ENCODE data around the gene TSC2.

The TSC2 gene

DNA sequence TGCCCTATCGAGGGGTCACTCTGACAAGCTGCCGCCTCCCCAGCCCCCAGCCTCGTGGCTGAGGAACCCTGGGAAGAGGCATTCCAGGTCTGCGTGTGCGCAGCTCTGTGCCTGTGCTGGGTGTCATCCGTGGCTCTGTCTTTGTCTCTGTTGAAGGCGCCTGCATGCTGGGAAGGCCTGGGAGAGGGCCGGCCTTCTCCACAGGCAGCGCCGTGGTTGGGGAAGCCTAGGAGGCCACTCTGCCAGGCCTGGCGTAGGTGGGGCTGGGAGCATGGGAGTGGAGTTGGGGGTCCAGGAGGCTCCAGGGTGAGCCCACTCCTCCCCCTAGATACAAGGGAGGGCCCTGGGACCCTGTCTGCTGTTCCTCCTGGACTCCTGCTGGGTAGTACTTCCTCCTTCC is 17.7 kb upstream of the TSC2 start:
- TF ChIP-seq, protein P1, sequence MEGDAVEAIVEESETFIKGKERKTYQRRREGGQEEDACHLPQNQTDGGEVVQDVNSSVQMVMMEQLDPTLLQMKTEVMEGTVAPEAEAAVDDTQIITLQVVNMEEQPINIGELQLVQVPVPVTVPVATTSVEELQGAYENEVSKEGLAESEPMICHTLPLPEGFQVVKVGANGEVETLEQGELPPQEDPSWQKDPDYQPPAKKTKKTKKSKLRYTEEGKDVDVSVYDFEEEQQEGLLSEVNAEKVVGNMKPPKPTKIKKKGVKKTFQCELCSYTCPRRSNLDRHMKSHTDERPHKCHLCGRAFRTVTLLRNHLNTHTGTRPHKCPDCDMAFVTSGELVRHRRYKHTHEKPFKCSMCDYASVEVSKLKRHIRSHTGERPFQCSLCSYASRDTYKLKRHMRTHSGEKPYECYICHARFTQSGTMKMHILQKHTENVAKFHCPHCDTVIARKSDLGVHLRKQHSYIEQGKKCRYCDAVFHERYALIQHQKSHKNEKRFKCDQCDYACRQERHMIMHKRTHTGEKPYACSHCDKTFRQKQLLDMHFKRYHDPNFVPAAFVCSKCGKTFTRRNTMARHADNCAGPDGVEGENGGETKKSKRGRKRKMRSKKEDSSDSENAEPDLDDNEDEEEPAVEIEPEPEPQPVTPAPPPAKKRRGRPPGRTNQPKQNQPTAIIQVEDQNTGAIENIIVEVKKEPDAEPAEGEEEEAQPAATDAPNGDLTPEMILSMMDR (IDR thresholded peaks at IDR 0.05), result no peak

DNA sequence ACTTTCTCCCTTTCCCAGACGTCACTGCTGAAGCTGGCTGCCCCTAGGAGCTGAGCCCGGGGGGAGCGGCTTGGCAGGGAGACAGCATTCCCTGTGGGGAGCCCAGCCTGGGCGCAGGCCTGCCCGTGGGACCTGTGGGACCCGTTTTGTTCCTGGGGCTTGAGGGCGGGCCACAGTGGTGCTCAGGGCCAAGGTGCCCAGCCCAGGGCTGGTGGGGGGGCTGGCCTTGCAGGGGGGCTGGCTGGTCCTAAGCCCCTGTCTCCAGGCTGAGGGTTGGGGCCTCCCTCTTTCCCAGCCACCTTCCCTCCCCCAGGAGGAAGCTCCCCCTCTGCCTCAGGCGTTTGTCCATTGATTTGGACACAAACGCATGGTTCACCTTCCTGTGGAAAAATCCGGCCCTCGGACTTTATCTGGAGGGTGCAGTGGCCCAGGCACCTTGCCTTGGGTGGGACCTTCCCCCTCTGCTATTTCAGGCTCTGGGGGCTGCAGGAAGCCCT is 16.7 kb upstream of the TSC2 start:
- TF ChIP-seq, protein P1 (IDR thresholded peaks at IDR 0.05), result no peak

DNA sequence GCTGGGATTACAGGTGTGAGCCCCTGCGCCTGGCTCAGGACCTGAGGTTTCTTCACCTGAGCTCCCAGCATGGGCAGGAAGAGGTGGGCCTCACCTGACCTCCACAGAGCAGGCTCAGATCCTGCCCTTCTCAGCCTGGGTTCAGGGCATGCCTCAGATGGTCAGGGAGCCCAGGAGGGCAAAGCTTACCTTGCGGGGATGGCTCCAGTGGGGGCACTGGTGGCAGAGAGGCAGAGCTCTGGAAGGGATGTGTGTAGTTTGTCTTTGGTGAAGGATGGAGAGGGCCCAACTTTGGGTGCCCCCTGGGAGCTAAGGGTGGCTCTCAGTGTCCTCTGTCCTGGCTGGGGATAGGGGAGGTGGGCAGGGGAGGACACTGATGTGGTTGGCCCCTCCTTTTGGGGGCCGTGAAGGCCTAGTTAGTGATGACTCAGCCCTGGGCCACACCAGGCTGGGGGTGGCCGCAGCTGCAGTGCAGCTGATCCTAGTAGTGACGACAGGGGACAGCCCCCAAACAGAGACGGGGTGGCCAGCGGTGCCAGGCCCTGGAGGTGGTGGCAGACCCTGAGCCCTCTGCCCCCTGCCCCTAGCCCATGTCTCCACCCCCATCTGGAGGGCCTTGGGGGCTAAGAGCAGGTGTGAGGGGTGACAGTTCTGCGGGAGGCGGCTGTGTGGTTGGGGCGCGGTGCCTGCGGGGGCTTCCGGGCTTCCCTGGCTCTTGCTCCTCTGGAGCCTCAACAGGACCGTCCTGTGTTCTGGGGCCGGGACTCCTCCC is 15.3 kb upstream of the TSC2 start:
- TF ChIP-seq, protein P1 (IDR thresholded peaks at IDR 0.05), result no peak

DNA sequence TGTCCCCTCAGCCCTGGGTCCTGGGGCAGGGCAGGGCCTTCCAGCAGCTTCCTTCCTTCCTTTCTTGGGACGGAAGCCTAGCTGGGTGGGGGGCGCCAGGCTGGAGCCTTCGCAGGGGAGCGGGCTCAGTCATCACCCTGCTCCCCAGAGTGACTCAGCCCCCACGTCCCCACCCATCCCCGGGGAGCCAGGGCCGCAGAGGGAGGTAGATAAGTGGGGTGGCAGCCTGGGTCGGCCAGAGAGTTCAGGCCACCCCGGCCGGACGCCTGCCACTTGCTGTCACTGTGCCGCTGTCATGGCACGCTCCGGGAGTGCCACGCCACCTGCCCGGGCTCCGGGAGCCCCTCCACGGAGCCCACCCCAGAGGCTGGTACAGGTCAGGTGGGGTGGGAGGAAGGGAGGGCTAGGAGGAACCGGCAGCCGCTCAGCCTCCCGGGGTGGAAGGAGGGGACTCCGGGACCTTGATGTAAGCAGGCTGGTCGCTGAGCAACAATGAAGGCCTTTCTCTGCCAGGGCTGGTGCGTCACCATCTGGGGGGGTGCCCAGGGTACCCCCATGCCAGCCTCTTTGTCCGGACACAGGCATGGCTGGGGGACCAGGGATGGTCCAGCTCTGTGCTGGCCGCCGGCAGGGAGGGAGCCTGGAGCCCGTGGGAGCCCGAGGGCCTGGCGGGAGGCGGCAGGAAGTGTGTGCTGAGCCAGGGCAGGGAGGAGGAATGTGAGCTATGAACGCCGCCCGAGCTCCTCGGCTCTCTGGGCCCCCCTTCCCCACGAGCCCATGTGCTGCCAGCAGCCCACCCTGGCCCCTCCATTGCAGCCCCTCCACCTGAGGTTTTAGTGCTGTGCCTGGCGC is 14.5 kb upstream of the TSC2 start:
- TF ChIP-seq, protein P1 (IDR thresholded peaks at IDR 0.05), result no peak

DNA sequence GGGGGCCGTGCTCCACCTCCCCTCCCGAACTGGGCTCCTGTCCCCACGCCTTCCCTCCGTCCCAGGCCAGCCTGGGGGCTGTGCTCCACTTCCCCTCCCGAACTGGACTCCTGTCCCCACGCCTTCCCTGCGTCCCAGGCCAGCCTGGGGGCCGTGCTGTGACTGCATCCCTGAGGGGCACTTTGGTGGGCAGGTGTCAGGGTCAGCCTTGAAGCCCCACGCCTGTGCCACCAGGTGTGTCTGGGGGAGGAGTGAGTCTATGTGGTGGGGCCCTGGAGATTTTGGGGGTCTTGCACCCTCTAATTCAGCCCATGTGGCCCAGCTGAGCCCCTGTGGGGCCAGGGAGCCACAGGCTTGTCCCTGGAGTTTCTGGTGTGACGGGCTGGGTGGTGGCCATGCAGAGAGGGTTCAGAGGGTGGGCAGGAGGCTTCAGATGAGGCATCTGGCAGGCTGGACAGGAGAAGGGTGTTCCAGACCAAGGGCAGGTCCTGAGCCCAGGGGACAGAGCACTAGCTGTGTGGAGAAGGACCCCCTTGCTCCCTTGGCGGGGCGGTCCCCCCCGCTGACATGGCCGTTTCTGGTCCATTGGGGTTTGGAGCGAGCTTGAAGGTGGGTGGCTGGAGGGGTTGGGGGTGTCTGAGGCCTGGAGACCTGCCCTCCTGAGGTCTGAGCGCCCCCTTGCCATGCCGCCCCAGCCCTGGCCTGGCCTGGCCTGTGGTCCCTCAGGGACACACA is 12.9 kb upstream of the TSC2 start:
- TF ChIP-seq, protein P1 (IDR thresholded peaks at IDR 0.05), result no peak

DNA sequence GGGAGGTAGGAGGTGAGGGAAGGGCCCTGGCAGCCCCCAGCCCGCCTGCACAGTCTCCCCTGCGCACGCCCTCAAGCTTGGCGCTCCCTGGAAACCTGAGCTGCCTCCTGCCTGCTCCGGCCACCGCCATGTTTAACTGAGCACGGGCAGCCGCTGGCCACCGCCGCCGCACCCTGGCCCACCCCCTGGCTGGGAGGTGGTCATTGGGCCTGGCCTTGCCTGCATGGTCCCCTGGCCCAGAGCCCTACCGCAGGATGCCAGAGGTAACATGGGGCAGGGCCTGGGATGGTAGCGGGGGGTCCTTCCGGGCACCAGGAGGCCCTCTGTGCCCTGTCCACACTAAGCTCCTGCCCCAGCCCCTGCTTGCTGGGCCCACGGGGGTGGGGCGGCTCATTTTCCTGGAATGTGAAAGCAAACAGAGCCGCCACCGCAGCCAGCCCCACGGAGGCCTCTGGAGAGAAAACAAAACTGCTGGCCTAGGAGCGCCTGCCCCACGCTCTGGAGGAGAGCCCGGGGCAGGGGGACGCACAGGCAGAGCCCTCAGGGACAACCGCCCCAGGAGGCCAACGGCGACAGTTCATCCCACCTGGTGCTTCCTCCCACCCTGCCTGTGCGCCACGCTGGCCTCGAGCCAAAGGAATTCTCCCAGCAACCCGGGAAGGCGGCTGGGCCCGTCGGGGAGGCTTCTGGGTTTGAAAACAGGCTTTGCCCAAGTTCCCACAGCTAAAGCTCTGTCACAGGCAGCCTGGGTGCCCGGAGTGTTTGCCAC is 12.2 kb upstream of the TSC2 start:
- TF ChIP-seq, protein P1 (IDR thresholded peaks at IDR 0.05), result no peak

Measured in LNCAP (cell line).